MM.1S (cell line): ENCODE data around the gene KIF14.

Experiments used
- EZH2 ChIP-seq: fragments of 300-600 bp; sonication (generic); optimal IDR thresholded peaks from 2 replicates; pipeline ENCODE3; 2017; ENCODE audit warnings: low read depth, mild to moderate bottlenecking, antibody characterized with exemption, low read length, mixed read lengths
- TF ChIP-seq, protein P1 (sequence below): fragments of 300-600 bp; sonication (generic); IDR thresholded peaks from 2 replicates; pipeline ENCODE4 v1.5.1; 2016; ENCODE audit warnings: antibody characterized with exemption, low read length, mixed read lengths

DNA sequence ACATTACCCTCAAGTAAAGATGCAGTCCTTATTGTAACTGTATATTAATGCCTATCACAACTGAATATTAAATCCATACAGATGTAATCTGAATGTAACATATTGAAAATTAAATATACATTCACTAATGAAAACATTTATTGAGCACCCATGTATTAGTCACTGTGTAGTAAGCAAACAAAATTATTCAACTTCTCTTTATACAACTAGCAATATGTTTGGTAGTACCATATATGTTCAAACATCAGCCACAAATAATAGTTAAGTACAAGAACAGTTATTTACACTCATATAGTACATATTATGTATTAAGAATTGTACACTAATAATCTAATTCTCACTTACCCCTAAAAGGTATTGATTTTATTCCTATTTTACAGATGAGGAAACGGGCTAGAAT lies 17.9 kb downstream of the KIF14 start:
- TF ChIP-seq, protein P1, sequence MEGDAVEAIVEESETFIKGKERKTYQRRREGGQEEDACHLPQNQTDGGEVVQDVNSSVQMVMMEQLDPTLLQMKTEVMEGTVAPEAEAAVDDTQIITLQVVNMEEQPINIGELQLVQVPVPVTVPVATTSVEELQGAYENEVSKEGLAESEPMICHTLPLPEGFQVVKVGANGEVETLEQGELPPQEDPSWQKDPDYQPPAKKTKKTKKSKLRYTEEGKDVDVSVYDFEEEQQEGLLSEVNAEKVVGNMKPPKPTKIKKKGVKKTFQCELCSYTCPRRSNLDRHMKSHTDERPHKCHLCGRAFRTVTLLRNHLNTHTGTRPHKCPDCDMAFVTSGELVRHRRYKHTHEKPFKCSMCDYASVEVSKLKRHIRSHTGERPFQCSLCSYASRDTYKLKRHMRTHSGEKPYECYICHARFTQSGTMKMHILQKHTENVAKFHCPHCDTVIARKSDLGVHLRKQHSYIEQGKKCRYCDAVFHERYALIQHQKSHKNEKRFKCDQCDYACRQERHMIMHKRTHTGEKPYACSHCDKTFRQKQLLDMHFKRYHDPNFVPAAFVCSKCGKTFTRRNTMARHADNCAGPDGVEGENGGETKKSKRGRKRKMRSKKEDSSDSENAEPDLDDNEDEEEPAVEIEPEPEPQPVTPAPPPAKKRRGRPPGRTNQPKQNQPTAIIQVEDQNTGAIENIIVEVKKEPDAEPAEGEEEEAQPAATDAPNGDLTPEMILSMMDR, result no peak
- TF ChIP-seq EZH2, result no peak
